B cell (primary cell): Measurements from ENCODE around the gene QSOX2. TPM values are rescaled to one million over a fixed set of nuclear protein-coding genes. Genes with fewer than 3 reads are reported as not detected.

Experiments used
- ATAC-seq: fragments of 200-7000 bp; cut with Tn5 transposase; one replicate; pipeline ENCODE4 v1.10.0; 2021; ENCODE audit warnings: low read depth, mild to moderate bottlenecking, moderate number of reproducible peaks, moderate library complexity
- CTCF ChIA-PET: fragments of 350-600 bp; sonication (Branson Sonifier 250); formaldehyde crosslinking; loops from one replicate; lab custom pipeline; 2021; ENCODE audit warnings: antibody characterized with exemption, inconsistent platforms; lab: Charles Lee
- POLR2A ChIA-PET: fragments of 350-600 bp; sonication (Branson Sonifier 250); formaldehyde crosslinking; loops from one replicate; lab custom pipeline; 2021; ENCODE audit warnings: antibody characterized with exemption; lab: Charles Lee
- DNase-seq: peaks from one replicate; pipeline ENCODE4 v3.0.0; 2013
- H2AFZ ChIP-seq: 2 replicates; pipeline ENCODE4 v1.6.1; 2012; ENCODE audit warnings: mild to moderate bottlenecking, low read depth, low read length; ENCODE audit not compliant: insufficient read depth, poor library complexity, severe bottlenecking
- H3K27ac ChIP-seq, 2 donors: 1 replicate in 1 of 2; 2 replicates in 1 of 2; pipeline ENCODE4 v1.5.1; 2012 to 2013; ENCODE audit warnings: low read length in 2 of 2, mild to moderate bottlenecking in 2 of 2, moderate library complexity in 1 of 2
- H3K27me3 ChIP-seq, 4 experiments: fragments of 200-600 bp in 1 of 4; sonication (generic) in 1 of 4; replicated peaks in 1 of 4; 1 replicate in 2 of 4; 2 replicates in 2 of 4; pipeline versions ENCODE4 v1.6.1 to v1.7.0; 2013 to 2016; ENCODE audit warnings: low read length in 3 of 4, mild to moderate bottlenecking in 2 of 4, mixed read lengths in 1 of 4, moderate library complexity in 1 of 4; ENCODE audit not compliant: insufficient read depth in 4 of 4, control insufficient read depth in 3 of 4; ENCODE audit errors: control extremely low read depth in 1 of 4
- H3K36me3 ChIP-seq, 2 experiments: replicated peaks in 1 of 2; 1 replicate in 1 of 2; 2 replicates in 1 of 2; pipeline versions ENCODE4 v1.6.1 to v1.7.1; 2013; ENCODE audit warnings: low read length in 1 of 2; ENCODE audit not compliant: insufficient read depth in 2 of 2, control insufficient read depth in 1 of 2; ENCODE audit errors: control extremely low read depth in 1 of 2, extremely low read depth in 1 of 2
- H3K4me1 ChIP-seq, 2 donors: fragments of 200-600 bp in 1 of 2; sonication (generic) in 1 of 2; 1 replicate in 1 of 2; 2 replicates in 1 of 2; pipeline versions ENCODE4 v1.5.1 to v1.6.1; 2013 to 2017; ENCODE audit warnings: low read length in 2 of 2; ENCODE audit not compliant: control insufficient read depth in 2 of 2, insufficient read depth in 2 of 2
- H3K4me2 ChIP-seq: replicated peaks from 2 replicates; pipeline ENCODE3; 2012; ENCODE audit warnings: mild to moderate bottlenecking, low read depth, low read length; ENCODE audit not compliant: poor library complexity, severe bottlenecking
- H3K4me3 ChIP-seq, 5 experiments: fragments of 200-600 bp in 1 of 5; sonication (generic) in 1 of 5; 1 replicate in 3 of 5; 2 replicates in 2 of 5; pipeline versions ENCODE4 v1.5.1 to v1.7.0; 2011 to 2016; ENCODE audit warnings: low read length in 4 of 5, mild to moderate bottlenecking in 4 of 5, low read depth in 2 of 5, control low read depth in 1 of 5, moderate library complexity in 1 of 5; ENCODE audit not compliant: insufficient read depth in 1 of 5; ENCODE audit errors: control extremely low read depth in 1 of 5, extremely low read depth in 1 of 5
- H3K79me2 ChIP-seq: fragments of 200-600 bp; sonication (generic); one replicate; pipeline ENCODE4 v1.6.0; 2016; ENCODE audit warnings: low read length; ENCODE audit not compliant: control insufficient read depth, insufficient read depth
- H3K9ac ChIP-seq: fragments of 200-600 bp; sonication (generic); 2 replicates; pipeline ENCODE4 v1.6.1; 2017; ENCODE audit warnings: mild to moderate bottlenecking, low read length, moderate library complexity
- H3K9me3 ChIP-seq, 3 donors: one replicate each; pipeline versions ENCODE4 v1.6.1 to v1.7.1; 2013; ENCODE audit warnings: low read length in 2 of 3; ENCODE audit not compliant: control insufficient read depth in 2 of 3, insufficient read depth in 1 of 3; ENCODE audit errors: control extremely low read depth in 1 of 3
- H4K20me1 ChIP-seq: 2 replicates; pipeline ENCODE4 v1.6.0; 2012; ENCODE audit warnings: mild to moderate bottlenecking, low read length; ENCODE audit not compliant: insufficient read depth, control insufficient read depth, poor library complexity, severe bottlenecking
- H3K27ac Mint-ChIP-seq: one replicate; pipeline ENCODE4 v1.8.0; 2021; ENCODE audit warnings: mixed read lengths
- H3K27me3 Mint-ChIP-seq: one replicate; pipeline ENCODE4 v1.8.0; 2021; ENCODE audit warnings: mixed read lengths
- H3K4me1 Mint-ChIP-seq: one replicate; pipeline ENCODE4 v1.8.0; 2021; ENCODE audit warnings: mixed read lengths
- H3K4me3 Mint-ChIP-seq: one replicate; pipeline ENCODE4 v1.8.0; 2021; ENCODE audit warnings: mixed read lengths
- H3K9me3 Mint-ChIP-seq: one replicate; pipeline ENCODE4 v1.8.0; 2022; ENCODE audit warnings: mixed read lengths; ENCODE audit not compliant: insufficient read depth
- EZH2 ChIP-seq: IDR thresholded peaks from 2 replicates; pipeline ENCODE4 v1.6.1; 2012; ENCODE audit warnings: borderline replicate concordance, low read depth, mild to moderate bottlenecking, moderate library complexity, low read length; ENCODE audit not compliant: insufficient read depth, poor library complexity, severe bottlenecking
- WGBS: methylation state at CpG from one replicate; pipeline ENCODE4 v1.1.5; 2013; ENCODE audit warnings: missing lambda C conversion rate; ENCODE audit not compliant: insufficient coverage; 5-methylcytosine and 5-hydroxymethylcytosine counted together
- intact Hi-C: fragments of 100-400 bp; cut with micrococcal nuclease; formaldehyde crosslinking; loops from one replicate; pipeline ENCODE4 v1.10.0; 2022
- polyA plus RNA-seq: library from polyadenylated mRNA; depleted of rRNA; stranded (reverse); fragments of >200 nt; gene quantifications from 2 replicates; pipeline ENCODE4 v1.2.3, GENCODE V29; 2012
- total RNA-seq, 2 donors: library from RNA; stranded (reverse); fragments of 120-200 nt in 1 of 2; gene quantifications; 1 replicate in 1 of 2; 2 replicates in 1 of 2; pipeline versions ENCODE4 v1.2.3 to v1.2.4, GENCODE V29; 2013 to 2022
- TF ChIP-seq, protein P1 (sequence below): fragments of 200-600 bp; IDR thresholded peaks from one replicate; pipeline ENCODE4 v1.8.0; 2022; ENCODE audit warnings: antibody characterized with exemption, mild to moderate bottlenecking

Gene QSOX2
- total and polyA plus RNA-seq, 2 donors (not counting 1 experiment from before 2014, with no cell fraction given), result 62.9 to 139 TPM

DNA sequence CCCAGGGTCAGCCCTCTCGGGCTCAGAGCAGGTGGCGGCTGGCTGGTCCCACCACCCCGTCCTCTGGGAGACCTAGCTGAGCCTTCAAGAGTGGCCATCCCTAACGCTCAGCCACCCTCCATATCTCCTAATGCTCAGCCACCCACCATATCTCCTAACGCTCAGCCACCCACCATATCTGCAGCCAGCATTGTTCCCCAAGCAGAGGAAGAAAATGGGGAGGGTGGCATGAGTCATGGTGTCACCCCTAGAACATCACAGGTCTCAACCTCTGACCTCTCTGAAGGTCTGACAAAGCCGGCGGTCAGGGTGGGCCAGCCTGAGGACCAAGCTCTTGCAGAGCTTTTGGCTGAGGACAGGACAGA lies 55.4 kb downstream of the QSOX2 start:
- no peak overlapping the region for H3K27ac Mint-ChIP-seq
- H3K9me3 Mint-ChIP-seq, result no peaks in the 10 kb centered on the region
- Histone ChIP-seq H3K79me2 (no peaks in the 10 kb centered on the region), H3K9ac (no peak overlapping the region), H3K27ac (no peak overlapping the region), H3K4me3 (no peak overlapping the region), H4K20me1 (no peaks in the 10 kb centered on the region), H2AFZ (no peak overlapping the region), H3K9me3 (peaks cover 0 to 21% (median 0%) of the 10 kb centered on the region in 3 donors), H3K4me2 (no peak overlapping the region), H3K27me3 (peaks cover 0 to 84% (median 26%) of the 10 kb centered on the region in 4 experiments), H3K36me3 (no peaks in the 10 kb centered on the region), H3K4me1 (peaks cover 15 to 23% of the 10 kb centered on the region in 2 donors)
- intact Hi-C loops, result loop anchor here (5.0 kb wide), 1 partner anchor 47 kb away; no protein-coding TSS in a partner anchor
- peaks cover 8% of the 10 kb centered on the region for H3K4me1 Mint-ChIP-seq
- WGBS, result 79% methylated on average over 7 of the region's 7 CpGs
- CTCF ChIA-PET, result no interaction called here
- H3K4me3 Mint-ChIP-seq, result no peak overlapping the region
- POLR2A ChIA-PET, result no interaction called here
- DNase-seq (no peak), ATAC-seq (no peak)
- TF ChIP-seq, protein P1, sequence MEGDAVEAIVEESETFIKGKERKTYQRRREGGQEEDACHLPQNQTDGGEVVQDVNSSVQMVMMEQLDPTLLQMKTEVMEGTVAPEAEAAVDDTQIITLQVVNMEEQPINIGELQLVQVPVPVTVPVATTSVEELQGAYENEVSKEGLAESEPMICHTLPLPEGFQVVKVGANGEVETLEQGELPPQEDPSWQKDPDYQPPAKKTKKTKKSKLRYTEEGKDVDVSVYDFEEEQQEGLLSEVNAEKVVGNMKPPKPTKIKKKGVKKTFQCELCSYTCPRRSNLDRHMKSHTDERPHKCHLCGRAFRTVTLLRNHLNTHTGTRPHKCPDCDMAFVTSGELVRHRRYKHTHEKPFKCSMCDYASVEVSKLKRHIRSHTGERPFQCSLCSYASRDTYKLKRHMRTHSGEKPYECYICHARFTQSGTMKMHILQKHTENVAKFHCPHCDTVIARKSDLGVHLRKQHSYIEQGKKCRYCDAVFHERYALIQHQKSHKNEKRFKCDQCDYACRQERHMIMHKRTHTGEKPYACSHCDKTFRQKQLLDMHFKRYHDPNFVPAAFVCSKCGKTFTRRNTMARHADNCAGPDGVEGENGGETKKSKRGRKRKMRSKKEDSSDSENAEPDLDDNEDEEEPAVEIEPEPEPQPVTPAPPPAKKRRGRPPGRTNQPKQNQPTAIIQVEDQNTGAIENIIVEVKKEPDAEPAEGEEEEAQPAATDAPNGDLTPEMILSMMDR, result no peak
- no peak for TF ChIP-seq EZH2
- peaks cover 41% of the 10 kb centered on the region for H3K27me3 Mint-ChIP-seq

DNA sequence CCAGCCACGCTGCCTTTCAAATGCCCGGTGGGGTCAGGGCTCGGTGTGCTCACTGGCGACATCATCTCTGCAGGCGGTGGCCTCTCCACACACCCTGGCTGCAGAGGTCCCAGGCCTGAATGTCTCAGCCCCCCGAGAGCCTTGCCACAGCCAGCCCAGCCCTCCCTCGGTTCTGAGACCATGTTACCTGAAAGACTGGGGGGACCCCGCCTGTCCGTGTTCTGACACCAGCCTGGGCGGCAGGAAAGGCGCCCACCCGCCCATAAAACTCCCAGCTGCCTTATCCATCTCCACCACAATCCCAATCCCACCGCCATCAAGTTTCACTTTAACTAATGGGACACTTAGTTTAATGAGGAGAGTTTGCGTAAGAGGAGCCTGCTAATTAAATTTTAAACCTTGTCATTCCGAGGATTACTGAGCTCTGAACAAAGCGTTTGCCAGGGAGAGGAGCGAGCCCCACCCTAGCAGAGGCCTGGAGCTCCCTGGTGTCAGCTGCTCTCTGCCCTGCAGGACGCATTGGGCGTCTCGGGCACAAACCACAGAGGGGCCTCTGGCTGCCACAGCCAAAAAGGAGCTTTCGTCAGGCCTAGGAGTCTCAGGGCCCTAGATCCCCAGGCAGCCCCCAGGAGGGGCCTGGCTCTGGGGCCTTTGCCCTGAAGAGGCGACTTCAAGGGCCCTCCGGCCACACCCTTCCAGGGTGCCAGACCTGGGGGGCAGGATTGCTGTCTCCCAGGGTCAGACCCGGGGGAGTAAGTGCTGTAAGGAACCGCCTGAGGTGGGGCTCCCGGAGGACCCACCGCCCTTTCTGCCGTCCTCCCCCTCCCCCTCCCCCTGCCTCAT lies 56.0 kb downstream of the QSOX2 start:
- no peak for ATAC-seq
- no peak overlapping the region for H2AFZ ChIP-seq
- H3K27ac Mint-ChIP-seq, result no peak overlapping the region
- DNase-seq, result no peak
- peaks cover 46% of the 10 kb centered on the region for H3K27me3 Mint-ChIP-seq
- H3K9me3 Mint-ChIP-seq, result no peaks in the 10 kb centered on the region
- POLR2A ChIA-PET, result no interaction called here
- H3K4me1 ChIP-seq, result peaks cover 15 to 23% of the 10 kb centered on the region in 2 donors
- H3K9ac ChIP-seq, result no peak overlapping the region
- no peak overlapping the region for H3K4me3 ChIP-seq
- peaks cover 8% of the 10 kb centered on the region for H3K4me1 Mint-ChIP-seq
- peaks cover 0 to 20% (median 0%) of the 10 kb centered on the region in 3 donors for H3K9me3 ChIP-seq
- no peaks in the 10 kb centered on the region for H3K79me2 ChIP-seq
- no peaks in the 10 kb centered on the region for H3K36me3 ChIP-seq
- 45% methylated on average over 15 of the region's 28 CpGs for WGBS
- CTCF ChIA-PET, result no interaction called here
- TF ChIP-seq, protein P1, result no peak
- no peak for TF ChIP-seq EZH2
- no peaks in the 10 kb centered on the region for H4K20me1 ChIP-seq
- no peak overlapping the region for H3K4me3 Mint-ChIP-seq
- H3K27me3 ChIP-seq, result peaks cover 0 to 84% (median 25%) of the 10 kb centered on the region in 4 experiments
- H3K27ac ChIP-seq, result no peak overlapping the region
- no peak overlapping the region for H3K4me2 ChIP-seq
- intact Hi-C loops, result loop anchor here (5.0 kb wide), 1 partner anchor 48 kb away; no protein-coding TSS in a partner anchor
